Heart left ventricle (tissue), 16 donors: Measurements from ENCODE around the gene ALCAM. TPM values are rescaled to one million over a fixed set of nuclear protein-coding genes. Genes with fewer than 3 reads are reported as not detected.

Experiments used
- ATAC-seq, 4 donors: fragments of 200-7000 bp; cut with Tn5 transposase; one replicate each; pipeline ENCODE4 v1.9.1; 2020 to 2022; ENCODE audit warnings: moderate library complexity in 4 of 4, mild to moderate bottlenecking in 3 of 4, moderate number of reproducible peaks in 1 of 4
- DNase-seq, 5 donors: peaks; one replicate each; pipeline ENCODE4 v3.0.0-alpha.2; 2020
- H3K27ac ChIP-seq, 12 donors: fragments of 200-600 bp; sonication (generic) in 4 of 12; one replicate each; pipeline versions ENCODE4 v1.5.0 to v1.8.0; 2016 to 2022; ENCODE audit warnings: mild to moderate bottlenecking in 2 of 12
- H3K27me3 ChIP-seq, 9 donors: fragments of 200-600 bp; sonication (generic) in 2 of 9; one replicate each; pipeline versions ENCODE4 v1.5.1 to v1.8.0; 2016 to 2022; ENCODE audit warnings: mild to moderate bottlenecking in 3 of 9
- H3K36me3 ChIP-seq, 9 donors: fragments of 200-600 bp; sonication (generic) in 2 of 9; one replicate each; pipeline versions ENCODE4 v1.5.0 to v1.8.0; 2018 to 2022; ENCODE audit warnings: mild to moderate bottlenecking in 2 of 9
- H3K4me1 ChIP-seq, 12 donors: fragments of 200-600 bp; sonication (generic) in 4 of 12; one replicate each; pipeline versions ENCODE4 v1.5.0 to v1.8.0; 2016 to 2022; ENCODE audit warnings: mild to moderate bottlenecking in 3 of 12
- H3K4me3 ChIP-seq, 12 donors: fragments of 200-600 bp; sonication (generic) in 4 of 12; one replicate each; pipeline versions ENCODE4 v1.5.0 to v1.8.0; 2017 to 2022; ENCODE audit warnings: mild to moderate bottlenecking in 9 of 12, moderate library complexity in 4 of 12
- H3K9me3 ChIP-seq, 12 donors: fragments of 200-600 bp; sonication (generic) in 4 of 12; one replicate each; pipeline versions ENCODE4 v1.5.0 to v1.8.0; 2016 to 2022; ENCODE audit warnings: mild to moderate bottlenecking in 1 of 12
- CTCF ChIP-seq, 12 donors: fragments of 200-600 bp; sonication (generic) in 4 of 12; IDR thresholded peaks; one replicate each; pipeline versions ENCODE4 v1.5.0 to v1.8.0; 2018 to 2022; ENCODE audit warnings: antibody characterized with exemption in 12 of 12, mild to moderate bottlenecking in 5 of 12
- POLR2A ChIP-seq, 2 donors: fragments of 450-650 bp; IDR thresholded peaks; one replicate each; pipeline ENCODE4 v1.6.1; 2017; ENCODE audit warnings: antibody characterized with exemption in 2 of 2, mild to moderate bottlenecking in 2 of 2, moderate library complexity in 2 of 2
- WGBS, 4 donors: extraction: QIAGEN DNeasy Blood & Tissue Kit in 2 of 4; methylation state at CpG; one replicate each; pipeline versions ENCODE4 v1.1.5 to v1.1.7; 2013 to 2018; 5-methylcytosine and 5-hydroxymethylcytosine counted together
- intact Hi-C, 10 donors: fragments of 100-400 bp; cut with DNase I; formaldehyde crosslinking; loops; one replicate each; pipeline versions ENCODE4 v1.11.1 to v1.14.2; 2022
- polyA plus RNA-seq, 2 donors: library from polyadenylated mRNA; stranded (reverse); fragments of 200-250 nt; gene quantifications; one replicate each; pipeline ENCODE4 v1.2.3, GENCODE V29; 2013
- total RNA-seq, 9 donors: library from RNA; depleted of rRNA in 2 of 9; stranded (reverse); fragments of >200 nt in 2 of 9; fragmentation: NEBNext Ultra II Directional in 3 of 9; extraction: Animal tissue kit (Norgen Biotek cat#: 25700) in 3 of 9; gene quantifications; one replicate each; pipeline versions ENCODE4 v1.1.0 to v1.2.4, GENCODE V29; 2016 to 2023
- donor health status: ischemic (EF 13 %, LVEDD 7.1; RV severe dilation, severe dysfunction).
- donor health status: healthy with polysubstance abuse.
- donor health status: DM: no; HTN: yes; CAD: no.
- donor health status: DM: no; HTN: no; CAD: no.
- donor health status: ischemic (EF 25% LVEDD 6.9; RV normal size, moderate dysfunction).
- donor health status: ischemic (EF 25% LVEDD 5.7; RV mildly dilated, moderate dysfunction).
- donor health status: healthy.
- donor health status: DM: yes; HTN: yes; CAD: no.
- donor health status: ischemic (EF 35%, LVEDD 5.7; RV mildly dilated, moderate dysfunction).
- donor health status: nonischemic (EF 11% LVEDD 7.7; RV severe dilation, severe dysfunction).
- donor health status: DM: yes; HTN: yes; CAD: no.
- donor health status: PGD.
- donor health status: ischemic (EF 29% LVEDD 5.4; RV normal size, mild dysfunction).
- donor health status: nonischemic (EF 23%, LVEDD 6.1; RV moderate dilation, normal function).

Gene ALCAM
- total and polyA plus RNA-seq, 11 donors: 0.91 to 19.9 (median 5.5) TPM

DNA sequence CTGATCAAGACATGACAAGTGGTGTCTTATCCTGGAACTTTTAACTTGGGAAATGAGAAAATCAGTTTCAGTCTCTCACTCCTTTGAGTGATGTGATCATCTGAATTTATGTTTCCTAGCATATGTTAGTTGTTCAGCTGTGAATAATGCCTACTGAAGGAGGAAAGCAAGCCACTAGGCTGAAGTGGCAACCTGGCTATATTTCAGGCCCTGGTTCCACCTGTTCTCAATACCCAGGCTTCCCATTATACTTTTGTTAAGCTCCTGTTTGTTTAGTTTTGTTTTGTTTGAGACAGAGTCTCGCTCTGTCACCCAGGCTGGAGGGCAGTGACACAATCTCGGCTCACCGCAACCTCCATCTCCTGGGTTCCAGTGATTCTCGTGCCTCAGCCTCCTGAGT lies 243.8 kb downstream of the ALCAM start:
- TF ChIP-seq POLR2A (IDR thresholded peaks at IDR 0.05): no peak
- TF ChIP-seq CTCF (IDR thresholded peaks at IDR 0.05): no peak
- H3K9me3 ChIP-seq: no peaks in the 10 kb centered on the region
- intact Hi-C loops: no loop called here
- no peaks in the 10 kb centered on the region for H3K36me3 ChIP-seq
- no peak overlapping the region for H3K27ac ChIP-seq
- no peak overlapping the region for H3K4me3 ChIP-seq
- DNase-seq (no peak), ATAC-seq (no peak)
- peaks cover 0 to 11% (median 0%) of the 10 kb centered on the region in 12 donors for H3K4me1 ChIP-seq
- 89 to 98% (median 94%) methylated on average over 4 of the region's 4 CpGs for WGBS, 4 donors
- H3K27me3 ChIP-seq: no peaks in the 10 kb centered on the region

- no peak overlapping the region for H3K27ac ChIP-seq
Measured at GRCh38 chr3:105611304-105612192, 244.8 kb downstream of the ALCAM start.

DNA sequence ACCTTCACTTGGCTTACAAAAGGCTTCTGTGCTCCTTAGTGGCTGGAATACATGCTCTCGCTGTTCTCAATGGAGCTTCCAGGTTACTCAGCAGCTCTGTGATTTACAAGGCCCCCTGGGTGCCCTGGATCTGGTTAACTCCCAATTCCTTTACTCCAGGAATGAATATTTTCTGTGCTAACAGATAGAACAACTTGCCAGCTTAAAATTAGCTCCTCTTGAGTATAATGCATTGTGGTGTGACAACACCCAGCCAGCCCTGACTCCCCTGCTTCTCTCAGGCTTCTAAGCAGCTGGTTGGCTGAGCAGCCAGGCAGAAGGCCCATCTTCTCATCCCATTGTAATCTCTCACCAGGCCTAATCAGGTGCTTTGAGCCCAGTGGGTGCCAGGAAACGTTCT lies 246.4 kb downstream of the ALCAM start:
- Histone ChIP-seq H3K27me3 (no peaks in the 10 kb centered on the region), H3K4me3 (no peak overlapping the region), H3K27ac (no peak overlapping the region), H3K4me1 (peaks cover 0 to 11% (median 0%) of the 10 kb centered on the region in 12 donors), H3K36me3 (no peaks in the 10 kb centered on the region), H3K9me3 (no peaks in the 10 kb centered on the region)
- peak in 3 of 4 donors; percentile 18 to 61 (median 49) for ATAC-seq
- 32 to 43% (median 36%) methylated on average over 2 of the region's 2 CpGs for WGBS, 4 donors
- intact Hi-C loops: no loop called here
- no peak for TF ChIP-seq CTCF (IDR thresholded peaks at IDR 0.05)
- TF ChIP-seq POLR2A (IDR thresholded peaks at IDR 0.05): no peak
- DNase-seq: peak in 1 of 5 donors; percentile 30

More at GRCh38 chr3:105611304-105612192, 244.8 kb downstream of the ALCAM start:
- WGBS, 4 donors: 76 to 82% (median 79%) methylated on average over 5 of the region's 5 CpGs
- Histone ChIP-seq H3K27me3 (no peaks in the 10 kb centered on the region), H3K4me1 (peaks cover 0 to 11% (median 0%) of the 10 kb centered on the region in 12 donors), H3K9me3 (no peaks in the 10 kb centered on the region), H3K36me3 (no peaks in the 10 kb centered on the region), H3K4me3 (no peak overlapping the region)
- intact Hi-C loops: no loop called here
- TF ChIP-seq POLR2A (IDR thresholded peaks at IDR 0.05) (no peak), CTCF (IDR thresholded peaks at IDR 0.05) (no peak)
- no peak for ATAC-seq
- DNase-seq: no peak

DNA sequence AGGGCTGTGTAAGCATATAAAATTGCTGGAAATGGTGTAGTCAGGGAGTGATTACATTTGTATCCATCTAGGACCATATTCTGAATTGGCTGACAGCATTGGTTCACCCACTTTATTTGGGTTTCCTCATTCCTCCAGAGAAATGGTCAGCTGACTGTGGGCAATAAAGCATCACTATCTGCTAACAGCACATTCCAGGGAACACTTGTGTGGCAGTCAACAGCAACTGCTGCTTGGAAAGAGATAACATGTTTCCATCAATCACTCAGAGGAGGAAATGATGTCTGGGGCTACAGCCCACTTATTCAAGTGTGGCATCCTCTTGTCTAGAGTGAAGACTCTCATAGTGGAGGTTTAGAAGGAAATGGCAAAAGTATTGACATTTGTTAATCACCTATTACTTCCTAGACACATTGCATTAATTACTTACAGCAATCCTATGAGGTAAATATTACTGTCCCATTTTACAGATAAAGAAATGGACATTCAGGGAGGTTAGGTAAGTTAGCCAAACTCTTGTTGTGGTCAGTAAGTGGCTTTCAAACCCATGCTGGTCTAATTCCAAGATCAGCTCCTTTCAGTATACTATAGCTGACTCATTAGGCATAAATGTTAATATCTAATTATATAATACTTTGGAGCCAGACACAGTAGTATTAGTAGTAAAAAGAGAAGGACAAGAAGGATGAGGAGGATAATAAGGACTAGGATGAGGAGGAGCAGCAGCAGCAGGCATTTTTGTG lies 247.8 kb downstream of the ALCAM start:
- intact Hi-C loops: no loop called here
- no peak for TF ChIP-seq CTCF (IDR thresholded peaks at IDR 0.05)
- no peak for TF ChIP-seq POLR2A (IDR thresholded peaks at IDR 0.05)

More for the DNA sequence above, 247.8 kb downstream of the ALCAM start:
- Histone ChIP-seq H3K36me3 (no peaks in the 10 kb centered on the region), H3K9me3 (no peaks in the 10 kb centered on the region), H3K27ac (no peak overlapping the region), H3K27me3 (no peaks in the 10 kb centered on the region), H3K4me3 (no peak overlapping the region), H3K4me1 (peaks cover 0 to 11% (median 0%) of the 10 kb centered on the region in 12 donors)
- peak; percentile 41 to 69 (median 46) for ATAC-seq
- no peak for DNase-seq
